NT2/D1 (cell line): ENCODE data around the gene FBXL13.

Source experiments
- DNase-seq: peaks from one replicate; pipeline ENCODE4 v3.0.0-alpha.2; 2011; ENCODE audit warnings: low read depth, low spot score
- H3K27me3 ChIP-seq: 2 replicates; pipeline ENCODE4 v1.6.0; 2011; ENCODE audit warnings: mild to moderate bottlenecking; ENCODE audit not compliant: insufficient read length, insufficient read depth
- H3K36me3 ChIP-seq: 2 replicates; pipeline ENCODE4 v1.6.1; 2011; ENCODE audit warnings: mild to moderate bottlenecking, low read length, mixed read lengths; ENCODE audit not compliant: insufficient read depth, insufficient read length
- H3K4me1 ChIP-seq: 2 replicates; pipeline ENCODE4 v1.5.1; 2011; ENCODE audit not compliant: insufficient read depth, insufficient read length
- H3K4me3 ChIP-seq: 2 replicates; pipeline ENCODE4 v1.5.1; 2011; ENCODE audit warnings: low read depth; ENCODE audit not compliant: insufficient read length
- H3K9ac ChIP-seq: 2 replicates; pipeline ENCODE4 v1.6.0; 2011; ENCODE audit warnings: low read depth; ENCODE audit not compliant: insufficient read length
- H3K9me3 ChIP-seq: 2 replicates; pipeline ENCODE4 v1.5.1; 2011; ENCODE audit warnings: mild to moderate bottlenecking, low read length; ENCODE audit not compliant: insufficient read depth
- SUZ12 ChIP-seq: IDR thresholded peaks from 2 replicates; pipeline ENCODE4 v1.6.1; 2011; ENCODE audit not compliant: insufficient read length, insufficient read depth; ENCODE audit errors: extremely low read depth
- YY1 ChIP-seq: IDR thresholded peaks from 2 replicates; pipeline ENCODE4 v1.6.1; 2011; ENCODE audit not compliant: insufficient read length, insufficient read depth
- ZNF274 ChIP-seq: IDR thresholded peaks from 2 replicates; pipeline ENCODE4 v1.6.1; 2011; ENCODE audit warnings: mild to moderate bottlenecking, low read depth, low read length

The FBXL13 gene

DNA sequence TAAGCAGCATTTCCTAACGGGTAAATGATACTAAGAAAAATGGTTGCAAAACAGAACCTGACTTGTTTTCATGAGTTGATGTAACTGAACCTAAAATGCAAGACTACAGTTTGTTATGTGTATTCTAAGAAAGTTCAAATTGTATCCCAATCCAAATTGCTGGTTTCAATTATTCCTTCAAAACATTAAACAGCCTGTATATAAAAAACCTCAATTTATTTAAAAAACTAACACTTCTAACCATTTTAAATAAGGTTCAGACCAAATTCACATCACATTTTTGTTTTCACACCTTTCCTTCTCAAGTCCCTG is 80.9 kb downstream of the FBXL13 start:
- H3K9ac ChIP-seq, result no peak overlapping the region
- no peaks in the 10 kb centered on the region; the same call in 1 of the 2 replicates for H3K9me3 ChIP-seq
- no peaks in the 10 kb centered on the region for H3K4me1 ChIP-seq
- H3K4me3 ChIP-seq, result no peak overlapping the region
- no peaks in the 10 kb centered on the region for H3K27me3 ChIP-seq
- no peaks in the 10 kb centered on the region for H3K36me3 ChIP-seq
- DNase-seq, result no peak
- TF ChIP-seq ZNF274 (no peak), SUZ12 (no peak), YY1 (no peak)

DNA sequence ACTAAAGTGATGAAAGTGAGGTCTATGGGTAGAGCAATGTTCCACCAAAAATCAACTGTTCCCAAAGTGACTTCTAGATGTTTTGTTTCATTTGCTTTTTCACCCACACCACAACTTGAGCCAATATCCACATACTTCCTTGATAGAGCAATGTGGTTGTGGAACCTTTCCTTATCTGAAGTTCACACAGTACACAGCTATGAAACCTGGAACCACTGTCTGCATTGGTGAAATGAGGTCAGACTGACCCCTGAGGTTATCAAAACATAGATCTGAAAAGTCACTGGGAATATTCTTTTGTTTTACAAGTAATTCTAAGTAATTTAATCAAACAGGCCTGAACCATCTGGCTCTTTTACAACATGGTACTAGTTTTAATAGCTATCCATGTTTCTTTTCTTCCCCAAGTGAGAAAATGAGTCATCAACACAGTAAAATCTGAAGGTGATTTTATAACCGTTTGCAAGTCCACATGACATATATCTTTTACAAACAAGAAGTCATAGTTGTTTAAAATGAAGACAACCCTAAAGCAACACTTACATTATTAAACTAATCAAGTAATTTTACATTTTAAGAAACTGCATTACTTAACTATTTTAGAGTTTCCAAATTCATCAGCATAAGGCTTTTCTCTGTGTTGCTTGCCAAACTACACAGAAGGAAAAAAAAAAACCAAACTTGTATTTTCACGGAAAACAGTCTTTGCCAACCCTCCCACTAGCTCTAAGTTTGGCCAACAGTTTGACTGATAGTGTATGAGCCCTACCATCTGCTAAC is 81.5 kb downstream of the FBXL13 start:
- H3K4me1 ChIP-seq, result no peaks in the 10 kb centered on the region
- no peaks in the 10 kb centered on the region for H3K27me3 ChIP-seq
- no peak for DNase-seq
- no peaks in the 10 kb centered on the region for H3K36me3 ChIP-seq
- H3K4me3 ChIP-seq, result no peak overlapping the region
- H3K9ac ChIP-seq, result no peak overlapping the region
- H3K9me3 ChIP-seq, result no peaks in the 10 kb centered on the region; the same call in 1 of the 2 replicates
- no peak for TF ChIP-seq SUZ12
- no peak for TF ChIP-seq YY1
- no peak for TF ChIP-seq ZNF274

DNA sequence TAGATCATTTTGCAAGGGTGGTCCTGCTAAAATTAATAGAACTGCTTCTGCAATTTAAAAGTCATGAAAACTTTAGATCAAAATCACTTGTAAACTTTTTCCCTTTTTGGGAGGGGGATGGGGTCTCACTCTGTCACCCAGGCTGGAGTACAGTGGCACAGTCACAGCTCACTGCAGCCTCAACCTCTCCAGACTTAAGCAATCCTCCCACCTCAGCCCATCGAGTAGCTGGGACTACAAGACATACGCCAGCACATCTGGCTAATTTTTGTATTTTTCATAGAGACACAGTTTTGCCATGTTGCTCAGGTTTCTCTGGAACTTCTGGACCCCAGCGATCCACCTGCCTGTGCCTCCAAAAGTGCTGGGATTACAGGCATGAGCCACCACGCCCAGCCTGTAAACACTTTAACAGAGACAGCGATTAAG is 82.1 kb downstream of the FBXL13 start:
- Histone ChIP-seq H3K9me3 (no peaks in the 10 kb centered on the region; the same call in 1 of the 2 replicates), H3K4me3 (no peak overlapping the region)
- TF ChIP-seq YY1 (no peak), ZNF274 (no peak), SUZ12 (no peak)

DNA sequence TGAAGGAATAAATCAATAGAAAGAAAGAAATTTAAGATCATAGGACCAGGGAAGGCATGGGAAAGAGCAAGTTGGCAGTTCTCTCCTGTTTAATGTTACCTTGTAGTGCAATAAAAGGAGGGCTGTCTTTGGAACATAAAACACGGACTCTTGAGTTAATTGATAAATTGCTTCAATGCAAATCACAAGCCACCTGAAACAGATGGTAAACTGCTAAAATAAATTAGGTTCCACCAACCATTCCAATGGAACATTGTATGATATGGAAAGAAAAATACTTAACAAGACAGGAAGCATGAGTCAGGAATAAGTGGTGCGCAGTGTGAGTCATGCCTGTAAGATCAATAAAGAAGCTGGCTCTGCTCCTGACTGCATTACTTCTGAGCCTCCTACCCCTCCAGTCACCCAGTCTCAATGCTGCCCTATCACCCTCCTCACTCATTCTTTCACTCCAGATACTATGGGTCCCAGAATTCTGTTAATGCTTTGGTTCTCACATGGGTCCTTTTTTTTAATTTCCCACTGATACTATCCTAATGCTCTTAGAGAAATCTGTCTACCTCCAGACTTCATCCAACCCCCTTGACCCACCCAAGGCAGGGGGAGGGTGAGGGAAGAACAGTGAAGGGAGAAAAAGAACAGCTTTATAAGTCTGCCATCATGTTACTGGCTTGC is 82.9 kb downstream of the FBXL13 start:
- DNase-seq, result no peak
- TF ChIP-seq ZNF274 (no peak), SUZ12 (no peak), YY1 (no peak)

More for the DNA sequence above, 82.1 kb downstream of the FBXL13 start:
- Histone ChIP-seq H3K36me3 (no peaks in the 10 kb centered on the region), H3K4me1 (no peaks in the 10 kb centered on the region), H3K27me3 (no peaks in the 10 kb centered on the region), H3K9ac (no peak overlapping the region)
- DNase-seq, result no peak

DNA sequence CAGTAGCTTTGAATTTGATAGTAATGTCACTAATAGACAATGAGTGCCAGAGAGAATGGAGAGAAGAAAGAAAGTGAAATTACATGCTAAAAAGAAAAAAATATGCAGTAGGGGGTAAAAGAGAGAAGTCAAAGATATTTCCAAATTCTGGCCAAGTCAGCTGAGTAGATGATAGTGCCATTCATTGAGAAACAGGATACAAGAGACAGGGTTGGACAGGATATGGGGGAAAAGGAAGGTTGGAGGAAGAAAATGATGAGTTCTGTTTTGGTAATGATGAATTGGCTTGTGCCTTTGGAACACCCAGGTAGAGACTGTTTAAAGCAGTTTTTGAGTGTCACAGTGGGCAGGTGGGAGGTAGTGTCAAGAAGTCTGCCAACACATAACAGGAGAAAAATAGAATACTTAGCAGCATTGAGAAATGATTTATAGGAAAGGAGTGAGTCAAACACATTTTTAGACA is 83.5 kb downstream of the FBXL13 start:
- no peak for DNase-seq
- Histone ChIP-seq H3K4me1 (no peaks in the 10 kb centered on the region), H3K27me3 (no peaks in the 10 kb centered on the region), H3K4me3 (no peak overlapping the region), H3K9ac (no peak overlapping the region), H3K9me3 (no peaks in the 10 kb centered on the region; the same call in 1 of the 2 replicates), H3K36me3 (no peaks in the 10 kb centered on the region)
- TF ChIP-seq SUZ12 (no peak), YY1 (no peak)

More for the DNA sequence above, 82.9 kb downstream of the FBXL13 start:
- H3K9me3 ChIP-seq, result no peaks in the 10 kb centered on the region; the same call in 1 of the 2 replicates
- H3K4me1 ChIP-seq, result no peaks in the 10 kb centered on the region
- H3K9ac ChIP-seq, result no peak overlapping the region
- H3K27me3 ChIP-seq, result no peaks in the 10 kb centered on the region
- no peaks in the 10 kb centered on the region for H3K36me3 ChIP-seq
- no peak overlapping the region for H3K4me3 ChIP-seq

DNA sequence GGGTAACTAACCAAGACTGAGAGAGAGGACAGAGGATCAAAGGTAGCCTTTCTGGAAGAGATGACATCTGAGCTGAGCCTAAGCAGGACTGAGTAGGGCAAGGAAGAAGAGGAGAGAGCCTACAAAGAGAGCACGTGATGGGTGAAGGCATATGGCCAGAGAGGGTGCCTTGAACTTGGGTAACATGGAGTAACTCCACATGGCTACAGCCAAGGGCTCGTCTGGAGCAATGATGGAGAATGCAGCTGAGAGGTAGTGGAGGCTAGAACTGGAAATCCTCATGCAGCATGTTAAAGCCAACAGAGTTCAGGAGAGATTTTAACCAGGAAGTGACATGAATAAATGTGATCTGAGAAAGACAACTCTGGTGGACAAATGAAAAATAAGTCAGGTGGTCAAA is 84.0 kb downstream of the FBXL13 start:
- H3K9ac ChIP-seq, result no peak overlapping the region
- no peaks in the 10 kb centered on the region for H3K4me1 ChIP-seq
- H3K9me3 ChIP-seq, result no peaks in the 10 kb centered on the region; the same call in 1 of the 2 replicates
- TF ChIP-seq SUZ12 (no peak), YY1 (no peak), ZNF274 (no peak)
- no peaks in the 10 kb centered on the region for H3K36me3 ChIP-seq
- DNase-seq, result no peak
- no peak overlapping the region for H3K4me3 ChIP-seq
- H3K27me3 ChIP-seq, result no peaks in the 10 kb centered on the region

DNA sequence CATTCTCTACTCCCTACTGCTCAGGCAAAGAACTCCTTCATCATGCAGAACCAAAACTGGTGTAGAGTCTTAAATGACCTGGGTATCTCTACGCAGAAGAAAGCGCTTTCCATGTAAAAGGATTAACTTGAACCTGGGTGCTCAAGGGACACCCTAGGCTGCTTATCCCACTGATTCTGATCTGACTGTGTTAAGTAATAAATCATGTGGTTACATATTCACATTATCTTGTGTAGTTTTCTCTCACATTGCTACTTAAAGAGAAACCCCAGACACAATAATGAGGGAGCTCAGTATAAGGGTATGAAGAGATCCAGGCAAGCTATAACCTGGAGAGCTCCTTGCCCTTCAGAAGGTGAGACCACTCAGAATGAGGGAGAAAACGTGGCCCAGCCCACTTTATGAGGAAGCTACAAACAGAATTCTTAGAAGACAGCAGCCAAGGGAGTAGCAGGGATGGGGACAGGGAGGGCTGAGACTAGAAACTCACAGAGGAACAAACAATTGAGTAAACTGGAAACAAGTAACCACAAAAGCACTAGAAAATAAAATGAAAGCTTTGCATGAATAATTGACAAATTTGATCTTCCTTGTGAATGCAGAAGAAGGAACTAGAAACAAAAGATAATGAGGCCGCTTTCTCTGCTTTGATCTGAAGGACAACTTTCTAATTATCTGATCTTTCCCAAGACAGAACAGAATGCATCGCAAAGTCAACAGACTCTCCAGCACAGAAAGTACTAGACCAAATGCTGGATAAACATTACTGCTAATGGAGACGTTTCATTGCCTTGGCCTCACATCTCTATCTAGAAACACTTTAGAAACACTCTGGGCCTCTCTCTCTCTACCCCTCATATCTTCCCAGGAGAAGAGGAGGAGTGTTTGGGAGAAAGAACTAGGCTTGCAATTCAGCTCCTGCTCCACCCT is 85.7 kb downstream of the FBXL13 start:
- TF ChIP-seq SUZ12 (no peak), YY1 (no peak), ZNF274 (no peak)
- no peak for DNase-seq

More for the DNA sequence above, 85.7 kb downstream of the FBXL13 start:
- Histone ChIP-seq H3K36me3 (no peaks in the 10 kb centered on the region), H3K4me1 (no peaks in the 10 kb centered on the region), H3K9me3 (no peaks in the 10 kb centered on the region), H3K27me3 (no peaks in the 10 kb centered on the region), H3K9ac (no peak overlapping the region), H3K4me3 (no peak overlapping the region)
